Measurements from ENCODE around the gene TIGD3. TPM values are rescaled to one million over a fixed set of nuclear protein-coding genes. Genes with fewer than 3 reads are reported as not detected.
"Not testable (repeated sequence)": the region's sequence is repeated elsewhere in the genome, so short reads cannot be mapped to it uniquely, and the experiment has no call there.

TIGD3 gene
- polyA plus RNA-seq, 1 donor (not counting 4 experiments of a cell fraction or from before 2014, with no cell fraction given): not detected

DNA sequence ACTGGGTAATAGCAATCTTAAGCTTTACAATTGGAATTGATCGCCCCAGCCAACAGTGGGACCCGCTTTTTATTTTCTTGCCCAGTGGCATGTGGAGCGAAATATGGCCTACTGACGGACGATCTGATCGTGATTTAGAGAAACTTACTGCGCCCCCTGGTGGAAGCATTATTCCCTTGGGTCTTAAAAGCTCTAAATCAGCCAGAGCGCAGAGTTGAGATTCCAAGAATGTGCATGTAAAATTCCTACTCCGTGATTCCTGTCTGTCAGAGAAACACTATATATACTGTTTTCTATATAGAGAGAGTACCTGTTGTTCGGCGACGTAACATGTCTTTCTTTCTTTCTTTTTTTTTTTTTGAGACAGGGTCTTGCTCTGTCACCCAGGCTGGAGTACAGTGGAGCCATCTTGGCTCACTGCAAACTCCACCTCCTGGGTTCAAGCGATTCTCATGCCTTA, 24.6 kb upstream of the TIGD3 start:
- no peaks in the 10 kb centered on the region for H3K27me3 ChIP-seq (ENCODE audit: control insufficient read depth, extremely low read depth, insufficient read depth, low read length)
- peak overlapping the region; percentile 43 for H3K9ac ChIP-seq (ENCODE audit: control insufficient read depth, extremely low read depth, insufficient read depth, low read length)
- H4K20me1 ChIP-seq (ENCODE audit: control insufficient read depth, extremely low read depth, insufficient read depth, low read length): no peaks in the 10 kb centered on the region
- H3K9me3 ChIP-seq (ENCODE audit: control insufficient read depth, low read depth, low read length): no peaks in the 10 kb centered on the region
- H3K9me1 ChIP-seq (ENCODE audit: control insufficient read depth, extremely low read depth, insufficient read depth, low read length): no peaks in the 10 kb centered on the region
- TF ChIP-seq, protein P1, sequence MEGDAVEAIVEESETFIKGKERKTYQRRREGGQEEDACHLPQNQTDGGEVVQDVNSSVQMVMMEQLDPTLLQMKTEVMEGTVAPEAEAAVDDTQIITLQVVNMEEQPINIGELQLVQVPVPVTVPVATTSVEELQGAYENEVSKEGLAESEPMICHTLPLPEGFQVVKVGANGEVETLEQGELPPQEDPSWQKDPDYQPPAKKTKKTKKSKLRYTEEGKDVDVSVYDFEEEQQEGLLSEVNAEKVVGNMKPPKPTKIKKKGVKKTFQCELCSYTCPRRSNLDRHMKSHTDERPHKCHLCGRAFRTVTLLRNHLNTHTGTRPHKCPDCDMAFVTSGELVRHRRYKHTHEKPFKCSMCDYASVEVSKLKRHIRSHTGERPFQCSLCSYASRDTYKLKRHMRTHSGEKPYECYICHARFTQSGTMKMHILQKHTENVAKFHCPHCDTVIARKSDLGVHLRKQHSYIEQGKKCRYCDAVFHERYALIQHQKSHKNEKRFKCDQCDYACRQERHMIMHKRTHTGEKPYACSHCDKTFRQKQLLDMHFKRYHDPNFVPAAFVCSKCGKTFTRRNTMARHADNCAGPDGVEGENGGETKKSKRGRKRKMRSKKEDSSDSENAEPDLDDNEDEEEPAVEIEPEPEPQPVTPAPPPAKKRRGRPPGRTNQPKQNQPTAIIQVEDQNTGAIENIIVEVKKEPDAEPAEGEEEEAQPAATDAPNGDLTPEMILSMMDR (optimal IDR thresholded peaks at IDR 0.05 in 1 of 3, IDR thresholded peaks at IDR 0.05 in 1 of 3, conservative IDR thresholded peaks at IDR 0.05 in 1 of 3; ENCODE audit: extremely low read depth in 1 of 3, insufficient read depth in 2 of 3, low read length in 3 of 3): peak; percentile 66 to 76 (median 69)
- TF ChIP-seq EZH2 (IDR thresholded peaks at IDR 0.05; ENCODE audit: low read length): no peak
- DNase-seq (ENCODE audit: low read depth, low spot score) (no peak), FAIRE-seq (peak; percentile 55)
- peak overlapping the region; percentile 51 for H2AFZ ChIP-seq (ENCODE audit: control insufficient read depth, low read length)
- H3K27ac ChIP-seq (ENCODE audit: control insufficient read depth, insufficient read depth, low read length): no peak overlapping the region
- peaks cover 13% of the 10 kb centered on the region for H3K79me2 ChIP-seq (ENCODE audit: control insufficient read depth, insufficient read depth, low read length)
- H3K4me2 ChIP-seq (ENCODE audit: control insufficient read depth, extremely low read depth, insufficient read depth, low read depth, low read length): peak overlapping the region; percentile 26
- H3K36me3 ChIP-seq (ENCODE audit: control insufficient read depth in 2 of 2, extremely low read depth in 1 of 2, insufficient read depth in 2 of 2, low read length in 2 of 2): no peaks in the 10 kb centered on the region
- no peak overlapping the region for H3K4me3 ChIP-seq (ENCODE audit: control insufficient read depth in 2 of 3, extremely low read depth in 1 of 3, insufficient read depth in 2 of 3, low read depth in 1 of 3, low read length in 3 of 3)
- dilution Hi-C loops (cut with MboI; ENCODE audit: extremely low pct_ligation_motif_present, low sequenced_read_pairs): no loop called here
- peaks cover 11% of the 10 kb centered on the region for H3K4me1 ChIP-seq (ENCODE audit: control insufficient read depth, extremely low read depth, insufficient read depth, low read length)

DNA sequence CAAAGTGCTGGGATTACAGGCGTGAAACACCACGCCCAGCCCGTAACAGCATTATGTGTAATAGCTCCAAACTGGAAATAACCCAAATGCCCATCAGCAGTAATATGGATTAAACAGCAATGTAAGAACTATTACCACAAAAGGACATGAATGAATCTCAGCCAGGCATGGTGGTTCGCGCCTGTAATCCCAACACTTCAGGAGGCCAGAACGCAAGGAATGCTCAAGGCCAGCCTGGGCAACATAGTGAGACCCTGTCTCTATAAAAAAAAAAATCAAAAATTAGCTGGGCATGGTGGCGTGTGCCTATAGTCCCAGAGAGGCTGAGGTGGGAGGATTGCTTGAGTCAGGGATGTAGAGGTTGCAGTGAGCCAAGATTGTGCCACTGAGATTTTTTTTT, 24.0 kb upstream of the TIGD3 start:
- Histone ChIP-seq H4K20me1 (ENCODE audit: control insufficient read depth, extremely low read depth, insufficient read depth, low read length) (no peaks in the 10 kb centered on the region), H3K9me1 (ENCODE audit: control insufficient read depth, extremely low read depth, insufficient read depth, low read length) (no peaks in the 10 kb centered on the region), H3K36me3 (ENCODE audit: control insufficient read depth in 2 of 2, extremely low read depth in 1 of 2, insufficient read depth in 2 of 2, low read length in 2 of 2) (no peaks in the 10 kb centered on the region), H3K4me1 (ENCODE audit: control insufficient read depth, extremely low read depth, insufficient read depth, low read length) (peaks cover 15% of the 10 kb centered on the region), H3K4me3 (ENCODE audit: control insufficient read depth in 2 of 3, extremely low read depth in 1 of 3, insufficient read depth in 2 of 3, low read depth in 1 of 3, low read length in 3 of 3) (no peak overlapping the region), H3K4me2 (ENCODE audit: control insufficient read depth, extremely low read depth, insufficient read depth, low read depth, low read length) (no peak overlapping the region), H3K27ac (ENCODE audit: control insufficient read depth, insufficient read depth, low read length) (no peak overlapping the region), H3K9me3 (ENCODE audit: control insufficient read depth, low read depth, low read length) (no peaks in the 10 kb centered on the region), H3K79me2 (ENCODE audit: control insufficient read depth, insufficient read depth, low read length) (peaks cover 19% of the 10 kb centered on the region), H3K9ac (ENCODE audit: control insufficient read depth, extremely low read depth, insufficient read depth, low read length) (no peak overlapping the region), H2AFZ (ENCODE audit: control insufficient read depth, low read length) (no peak overlapping the region), H3K27me3 (ENCODE audit: control insufficient read depth, extremely low read depth, insufficient read depth, low read length) (no peaks in the 10 kb centered on the region)
- FAIRE-seq (no peak), DNase-seq (ENCODE audit: low read depth, low spot score) (no peak)
- dilution Hi-C loops (cut with MboI; ENCODE audit: extremely low pct_ligation_motif_present, low sequenced_read_pairs): no loop called here
- TF ChIP-seq EZH2 (IDR thresholded peaks at IDR 0.05; ENCODE audit: low read length): no peak
- TF ChIP-seq, protein P1 (optimal IDR thresholded peaks at IDR 0.05 in 1 of 3, IDR thresholded peaks at IDR 0.05 in 1 of 3, conservative IDR thresholded peaks at IDR 0.05 in 1 of 3; ENCODE audit: extremely low read depth in 1 of 3, insufficient read depth in 2 of 3, low read length in 3 of 3): no peak

DNA sequence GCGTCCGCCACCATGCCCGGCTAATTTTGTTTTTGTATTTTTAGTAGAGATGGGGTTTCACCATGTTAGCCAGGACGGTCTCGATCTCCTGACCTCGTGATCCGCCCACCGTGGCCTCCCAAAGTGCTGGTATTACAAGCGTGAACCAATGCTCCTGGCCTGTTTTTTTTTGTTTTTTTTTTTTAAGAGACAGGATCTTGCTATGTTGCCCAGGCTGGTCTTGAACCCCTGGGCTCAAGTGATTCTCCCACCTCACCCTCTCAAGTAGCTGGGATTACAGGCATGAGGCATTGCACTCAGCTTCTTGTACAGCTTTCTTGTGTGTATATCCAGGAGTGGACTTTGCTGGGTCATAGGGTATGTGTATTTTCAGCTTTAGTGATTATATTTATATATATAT, 22.0 kb upstream of the TIGD3 start:
- H3K36me3 ChIP-seq (ENCODE audit: control insufficient read depth in 2 of 2, extremely low read depth in 1 of 2, insufficient read depth in 2 of 2, low read length in 2 of 2); H3K9ac ChIP-seq (ENCODE audit: control insufficient read depth, extremely low read depth, insufficient read depth, low read length); dilution Hi-C loops (cut with MboI; ENCODE audit: extremely low pct_ligation_motif_present, low sequenced_read_pairs); H4K20me1 ChIP-seq (ENCODE audit: control insufficient read depth, extremely low read depth, insufficient read depth, low read length); H3K4me2 ChIP-seq (ENCODE audit: control insufficient read depth, extremely low read depth, insufficient read depth, low read depth, low read length); H3K9me3 ChIP-seq (ENCODE audit: control insufficient read depth, low read depth, low read length); H3K27ac ChIP-seq (ENCODE audit: control insufficient read depth, insufficient read depth, low read length); H3K4me3 ChIP-seq (ENCODE audit: control insufficient read depth in 2 of 3, extremely low read depth in 1 of 3, insufficient read depth in 2 of 3, low read depth in 1 of 3, low read length in 3 of 3); H2AFZ ChIP-seq (ENCODE audit: control insufficient read depth, low read length); H3K9me1 ChIP-seq (ENCODE audit: control insufficient read depth, extremely low read depth, insufficient read depth, low read length); FAIRE-seq; DNase-seq (ENCODE audit: low read depth, low spot score); H3K27me3 ChIP-seq (ENCODE audit: control insufficient read depth, extremely low read depth, insufficient read depth, low read length): not testable (repeated sequence)
- Histone ChIP-seq H3K4me1 (ENCODE audit: control insufficient read depth, extremely low read depth, insufficient read depth, low read length) (peaks cover 15% of the 10 kb centered on the region), H3K79me2 (ENCODE audit: control insufficient read depth, insufficient read depth, low read length) (peaks cover 37% of the 10 kb centered on the region)
